Neuronal stem cell (in vitro differentiated cells): ENCODE data around the gene SCCPDH.
"Not testable (repeated sequence)": the region's sequence is repeated elsewhere in the genome, so short reads cannot be mapped to it uniquely, and the experiment has no call there.

Experiments
- DNase-seq: peaks from one replicate; pipeline ENCODE4 v3.0.0-alpha.2; 2013; ENCODE audit warnings: low spot score
- H2AFZ ChIP-seq: one replicate; pipeline ENCODE4 v1.6.1; 2013; ENCODE audit warnings: mild to moderate bottlenecking, low read length, inconsistent platforms
- H2AK5ac ChIP-seq: 2 replicates; pipeline ENCODE4 v1.6.1; 2013; ENCODE audit warnings: low read depth, mild to moderate bottlenecking, inconsistent platforms, low read length, moderate library complexity, mixed read lengths
- H2BK120ac ChIP-seq: 2 replicates; pipeline ENCODE4 v1.6.1; 2013; ENCODE audit warnings: low read depth, mild to moderate bottlenecking, inconsistent platforms, low read length, moderate library complexity, mixed read lengths
- H2BK12ac ChIP-seq: one replicate; pipeline ENCODE4 v1.6.1; 2013; ENCODE audit warnings: low read length, inconsistent platforms
- H2BK15ac ChIP-seq: 2 replicates; pipeline ENCODE4 v1.6.1; 2013; ENCODE audit warnings: mild to moderate bottlenecking, low read length, inconsistent platforms, mixed read lengths
- H2BK5ac ChIP-seq: one replicate; pipeline ENCODE4 v1.6.1; 2013; ENCODE audit warnings: inconsistent platforms, mild to moderate bottlenecking, low read length, moderate library complexity
- H3K14ac ChIP-seq: one replicate; pipeline ENCODE4 v1.6.1; 2013; ENCODE audit warnings: low read length, inconsistent platforms
- H3K18ac ChIP-seq: 2 replicates; pipeline ENCODE4 v1.6.1; 2013; ENCODE audit warnings: low read length, inconsistent platforms
- H3K23ac ChIP-seq: 2 replicates; pipeline ENCODE4 v1.6.1; 2013; ENCODE audit warnings: low read depth, mild to moderate bottlenecking, mixed read lengths, low read length, inconsistent platforms; ENCODE audit not compliant: poor library complexity
- H3K27ac ChIP-seq: replicated peaks from 3 replicates; pipeline ENCODE4 v1.5.1; 2013; ENCODE audit warnings: low read length, inconsistent platforms
- H3K27me3 ChIP-seq, 3 experiments: 2 replicates each; pipeline ENCODE4 v1.6.1; 2013; ENCODE audit warnings: low read length in 3 of 3, mild to moderate bottlenecking in 2 of 3, inconsistent platforms in 1 of 3, low read depth in 1 of 3, mixed read lengths in 1 of 3, moderate library complexity in 1 of 3; ENCODE audit not compliant: control insufficient read depth in 3 of 3, insufficient read depth in 3 of 3
- H3K36me3 ChIP-seq, 2 donors: replicated peaks in 1 of 2; 2 replicates each; pipeline ENCODE4 v1.6.1; 2013; ENCODE audit warnings: low read length in 2 of 2; ENCODE audit not compliant: control insufficient read depth in 2 of 2, insufficient read depth in 2 of 2
- H3K4ac ChIP-seq: 2 replicates; pipeline ENCODE4 v1.6.1; 2013; ENCODE audit warnings: inconsistent platforms, mild to moderate bottlenecking, low read length, moderate library complexity
- H3K4me1 ChIP-seq, 2 donors: 1 replicate in 1 of 2; 2 replicates in 1 of 2; pipeline ENCODE4 v1.6.1; 2013; ENCODE audit warnings: low read length in 2 of 2, low read depth in 1 of 2; ENCODE audit not compliant: control insufficient read depth in 2 of 2, insufficient read depth in 1 of 2
- H3K4me2 ChIP-seq: one replicate; pipeline ENCODE4 v1.6.1; 2013; ENCODE audit warnings: mild to moderate bottlenecking, low read length, inconsistent platforms; ENCODE audit not compliant: insufficient read depth, poor library complexity, severe bottlenecking
- H3K4me3 ChIP-seq, 2 donors: 2 replicates each; pipeline ENCODE4 v1.5.1; 2013; ENCODE audit warnings: low read length in 2 of 2, mild to moderate bottlenecking in 2 of 2, inconsistent platforms in 1 of 2, moderate library complexity in 1 of 2
- H3K79me1 ChIP-seq: one replicate; pipeline ENCODE4 v1.6.1; 2013; ENCODE audit warnings: low read depth, mild to moderate bottlenecking, inconsistent platforms, low read length, moderate library complexity
- H3K9ac ChIP-seq: one replicate; pipeline ENCODE4 v1.6.1; 2013; ENCODE audit warnings: mild to moderate bottlenecking, low read depth, low read length, inconsistent platforms; ENCODE audit not compliant: poor library complexity
- H3K9me3 ChIP-seq, 2 donors: replicated peaks in 1 of 2; 2 replicates each; pipeline versions ENCODE3 to v1.6.1; 2013; ENCODE audit warnings: low read length in 2 of 2, mild to moderate bottlenecking in 2 of 2, inconsistent platforms in 1 of 2, low read depth in 1 of 2, mixed read lengths in 1 of 2, moderate library complexity in 1 of 2; ENCODE audit not compliant: control insufficient read depth in 2 of 2, insufficient read depth in 1 of 2
- H4K8ac ChIP-seq: one replicate; pipeline ENCODE4 v1.6.1; 2013; ENCODE audit warnings: low read depth, mild to moderate bottlenecking, inconsistent platforms, low read length, moderate library complexity
- H4K91ac ChIP-seq: one replicate; pipeline ENCODE4 v1.6.1; 2013; ENCODE audit warnings: low read length, low read depth, mild to moderate bottlenecking, inconsistent platforms; ENCODE audit not compliant: poor library complexity
- WGBS, 2 donors: extraction: QIAGEN DNeasy Blood & Tissue Kit; methylation state at CpG; one replicate each; pipeline ENCODE4 v1.1.7; 2013; ENCODE audit warnings: missing lambda C conversion rate in 2 of 2, mixed read lengths in 1 of 2; ENCODE audit not compliant: insufficient read length in 2 of 2, insufficient replicate concordance in 1 of 2; ENCODE audit errors: extremely low coverage in 2 of 2; 5-methylcytosine and 5-hydroxymethylcytosine counted together

Gene SCCPDH

GRCh38 chr1:246809473-246809872 is 85.3 kb downstream of the SCCPDH start:
- H2BK12ac ChIP-seq = no peak overlapping the region
- no peak overlapping the region for H2BK15ac ChIP-seq
- no peak overlapping the region for H3K4me3 ChIP-seq
- H3K9ac ChIP-seq = no peak overlapping the region
- H3K14ac ChIP-seq = no peak overlapping the region
- no peak overlapping the region for H2BK5ac ChIP-seq
- H2BK120ac ChIP-seq = no peak overlapping the region
- H3K18ac ChIP-seq = no peak overlapping the region
- no peak overlapping the region for H3K4me2 ChIP-seq
- peaks cover 0 to 1% of the 10 kb centered on the region in 2 donors for H3K4me1 ChIP-seq
- H3K27ac ChIP-seq = no peak overlapping the region
- H3K4ac ChIP-seq = no peak overlapping the region
- no peak overlapping the region for H4K91ac ChIP-seq
- H3K23ac ChIP-seq = no peak overlapping the region
- no peaks in the 10 kb centered on the region for H3K36me3 ChIP-seq
- no CpG with 5 or more reads among the region's 6 CpGs for WGBS, 2 donors
- no peak for DNase-seq
- no peak overlapping the region for H2AFZ ChIP-seq
- H3K9me3 ChIP-seq = peaks cover 0 to 3% of the 10 kb centered on the region in 2 donors
- no peaks in the 10 kb centered on the region for H3K27me3 ChIP-seq
- H2AK5ac ChIP-seq = no peak overlapping the region
- no peaks in the 10 kb centered on the region for H3K79me1 ChIP-seq
- H4K8ac ChIP-seq = no peak overlapping the region

DNA sequence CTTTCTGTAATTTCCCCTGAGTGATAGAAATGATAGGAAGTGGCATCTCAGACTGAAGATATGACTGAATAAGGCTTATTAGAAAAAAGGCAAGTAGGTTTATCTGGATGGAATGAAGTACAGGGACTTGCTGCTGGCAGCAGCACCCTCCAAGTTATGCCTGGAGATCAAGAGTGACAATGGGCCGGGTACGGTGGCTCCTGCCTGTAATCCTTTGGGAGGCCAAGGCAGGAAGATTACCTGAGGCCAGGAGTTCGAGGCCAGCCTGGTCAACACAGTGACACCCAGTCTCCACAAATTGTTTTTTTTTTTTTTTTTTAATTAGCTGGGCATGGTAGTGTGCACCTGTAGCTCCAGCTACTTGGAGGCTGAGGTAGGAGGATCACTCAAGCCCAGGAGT is 87.8 kb downstream of the SCCPDH start:
- WGBS, 2 donors = no CpG with 5 or more reads among the region's 3 CpGs
- Histone ChIP-seq H2BK120ac (no peak overlapping the region), H3K18ac (no peak overlapping the region), H3K4me1 (peaks cover 0 to 1% of the 10 kb centered on the region in 2 donors), H2BK12ac (no peak overlapping the region), H3K27me3 (no peaks in the 10 kb centered on the region), H2AK5ac (no peak overlapping the region), H2BK5ac (no peak overlapping the region), H3K4ac (no peak overlapping the region), H3K9ac (no peak overlapping the region), H3K9me3 (peaks cover 0 to 3% of the 10 kb centered on the region in 2 donors), H3K79me1 (no peaks in the 10 kb centered on the region), H4K91ac (no peak overlapping the region), H3K4me3 (no peak overlapping the region), H2BK15ac (no peak overlapping the region), H4K8ac (no peak overlapping the region), H3K27ac (no peak overlapping the region), H2AFZ (no peak overlapping the region), H3K4me2 (no peak overlapping the region), H3K36me3 (no peaks in the 10 kb centered on the region), H3K23ac (no peak overlapping the region), H3K14ac (no peak overlapping the region)
- no peak for DNase-seq

GRCh38 chr1:246813325-246813724 is 89.1 kb downstream of the SCCPDH start:
- H3K9ac ChIP-seq, DNase-seq, H2AK5ac ChIP-seq: not testable (repeated sequence)

GRCh38 chr1:246814890-246815289 is 90.7 kb downstream of the SCCPDH start:
- Histone ChIP-seq H3K18ac (no peak overlapping the region), H3K9me3 (peaks cover 0 to 3% of the 10 kb centered on the region in 2 donors), H4K8ac (peak overlapping the region; percentile 23), H2BK15ac (no peak overlapping the region), H2BK12ac (no peak overlapping the region), H3K14ac (no peak overlapping the region), H3K4ac (no peak overlapping the region), H3K23ac (peak overlapping the region; percentile 55), H3K27ac (no peak overlapping the region), H3K4me2 (no peak overlapping the region), H3K79me1 (no peaks in the 10 kb centered on the region), H3K27me3 (no peaks in the 10 kb centered on the region), H2BK5ac (no peak overlapping the region), H3K4me1 (peaks cover 0 to 1% of the 10 kb centered on the region in 2 donors), H2AFZ (no peak overlapping the region), H2BK120ac (no peak overlapping the region), H3K4me3 (no peak overlapping the region), H3K9ac (peak overlapping the region; percentile 30), H2AK5ac (no peak overlapping the region), H4K91ac (no peak overlapping the region), H3K36me3 (no peaks in the 10 kb centered on the region)
- 100% methylated on average over 4 of the region's 13 CpGs; no CpG with 5 or more reads in 1 of the 2 donors for WGBS, 2 donors
- DNase-seq = no peak

More at GRCh38 chr1:246813325-246813724, 89.1 kb downstream of the SCCPDH start:
- H2AFZ ChIP-seq, H3K14ac ChIP-seq, H3K4me3 ChIP-seq, H3K4me1 ChIP-seq, H3K23ac ChIP-seq, H4K91ac ChIP-seq, H4K8ac ChIP-seq, H3K27ac ChIP-seq, H2BK15ac ChIP-seq, H2BK5ac ChIP-seq, H3K4ac ChIP-seq, H3K27me3 ChIP-seq, H3K36me3 ChIP-seq, H2BK12ac ChIP-seq, H3K4me2 ChIP-seq, H3K18ac ChIP-seq, H3K9me3 ChIP-seq, H2BK120ac ChIP-seq, H3K79me1 ChIP-seq: not testable (repeated sequence)
- no CpG with 5 or more reads among the region's 4 CpGs for WGBS, 2 donors
